ENCODE data around the gene HNRNPL.

DNA sequence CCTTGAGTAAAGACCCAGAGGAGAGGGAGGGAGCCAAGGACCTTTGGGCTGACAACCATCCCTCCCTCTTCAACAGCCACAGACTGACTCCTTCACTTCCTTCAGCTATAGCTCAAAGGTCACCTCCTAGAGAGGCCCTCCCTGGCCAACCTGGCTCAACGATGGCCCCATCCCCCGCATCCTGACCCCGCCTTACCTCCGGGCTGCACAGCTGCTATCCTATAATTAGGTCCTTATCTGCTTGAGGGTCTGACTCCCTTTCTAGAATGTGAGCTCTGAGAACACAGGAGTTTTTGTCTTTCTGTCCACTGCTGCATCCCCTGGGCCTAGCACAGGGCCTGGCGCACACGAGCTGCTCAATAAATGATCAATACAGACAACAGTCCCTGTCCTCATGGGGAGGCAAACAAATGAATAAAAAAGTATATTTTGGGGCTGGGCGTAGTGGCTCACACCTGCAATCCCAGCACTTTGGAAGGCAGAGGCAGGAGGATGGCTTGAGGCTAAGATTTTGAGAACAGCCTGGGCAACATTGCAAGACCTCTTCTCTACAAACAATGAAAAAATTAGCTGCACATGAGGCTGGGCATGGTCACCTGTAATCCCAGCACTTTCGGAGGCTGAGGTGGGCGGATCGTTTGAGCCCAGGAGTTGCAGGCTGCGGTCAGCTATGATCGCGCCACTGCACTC, 30.4 kb downstream of the HNRNPL start:
- TF ChIP-seq, protein P1, sequence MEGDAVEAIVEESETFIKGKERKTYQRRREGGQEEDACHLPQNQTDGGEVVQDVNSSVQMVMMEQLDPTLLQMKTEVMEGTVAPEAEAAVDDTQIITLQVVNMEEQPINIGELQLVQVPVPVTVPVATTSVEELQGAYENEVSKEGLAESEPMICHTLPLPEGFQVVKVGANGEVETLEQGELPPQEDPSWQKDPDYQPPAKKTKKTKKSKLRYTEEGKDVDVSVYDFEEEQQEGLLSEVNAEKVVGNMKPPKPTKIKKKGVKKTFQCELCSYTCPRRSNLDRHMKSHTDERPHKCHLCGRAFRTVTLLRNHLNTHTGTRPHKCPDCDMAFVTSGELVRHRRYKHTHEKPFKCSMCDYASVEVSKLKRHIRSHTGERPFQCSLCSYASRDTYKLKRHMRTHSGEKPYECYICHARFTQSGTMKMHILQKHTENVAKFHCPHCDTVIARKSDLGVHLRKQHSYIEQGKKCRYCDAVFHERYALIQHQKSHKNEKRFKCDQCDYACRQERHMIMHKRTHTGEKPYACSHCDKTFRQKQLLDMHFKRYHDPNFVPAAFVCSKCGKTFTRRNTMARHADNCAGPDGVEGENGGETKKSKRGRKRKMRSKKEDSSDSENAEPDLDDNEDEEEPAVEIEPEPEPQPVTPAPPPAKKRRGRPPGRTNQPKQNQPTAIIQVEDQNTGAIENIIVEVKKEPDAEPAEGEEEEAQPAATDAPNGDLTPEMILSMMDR (conservative IDR thresholded peaks at IDR 0.05 in 1 of 2, IDR thresholded peaks at IDR 0.05 in 1 of 2; ENCODE audit: extremely low read depth in 1 of 2, insufficient read depth in 1 of 2, low read depth in 1 of 2, low read length in 2 of 2): no peak
- TF ChIP-seq EZH2 (IDR thresholded peaks at IDR 0.05; ENCODE audit: borderline replicate concordance, low read length): no peak

Measured in mammary epithelial cell (primary cell).